ENCODE results near the gene DOCK3.
"Not testable (repeated sequence)": the region's sequence is repeated elsewhere in the genome, so short reads cannot be mapped to it uniquely, and the experiment has no call there.

Gene DOCK3

DNA sequence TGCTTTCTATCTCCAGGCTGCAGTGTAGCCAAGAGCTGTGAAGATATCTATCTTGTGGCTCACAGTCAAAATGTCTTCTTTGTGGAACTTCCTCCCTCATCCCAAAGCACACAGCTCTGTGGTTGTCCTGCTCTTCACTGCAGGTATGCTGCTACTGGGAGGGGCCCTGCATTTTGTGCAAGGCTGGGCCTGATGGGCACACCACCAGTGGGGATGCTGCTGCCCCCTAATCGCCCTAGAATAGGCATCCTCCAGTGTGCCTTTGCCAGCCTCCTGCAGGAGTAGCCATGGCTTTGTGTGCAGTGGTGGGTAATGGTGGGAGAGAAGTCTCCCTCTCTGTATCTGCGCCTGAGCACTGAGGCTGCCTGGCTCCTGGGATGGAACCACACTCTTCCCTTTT lies 297.3 kb downstream of the DOCK3 start:
- H3K36me3 ChIP-seq (ENCODE audit: insufficient read depth), result no peaks in the 10 kb centered on the region

DNA sequence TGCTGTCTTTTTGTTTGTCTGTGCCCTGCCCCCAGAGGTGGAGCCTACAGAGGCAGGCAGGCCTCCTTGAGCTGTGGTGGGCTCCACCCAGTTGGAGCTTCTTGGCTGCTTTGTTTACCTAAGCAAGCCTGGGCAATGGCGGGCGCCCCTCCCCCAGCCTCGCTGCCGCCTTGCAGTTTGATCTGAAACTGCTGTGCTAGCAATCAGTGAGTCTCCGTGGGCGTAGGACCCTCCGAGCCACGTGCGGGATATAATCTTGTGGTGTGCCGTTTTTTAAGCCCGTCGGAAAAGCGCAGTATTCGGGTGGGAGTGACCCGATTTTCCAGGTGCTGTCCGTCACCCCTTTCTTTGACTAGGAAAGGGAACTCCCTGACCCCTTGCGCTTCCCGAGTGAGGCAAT lies 303.9 kb downstream of the DOCK3 start:
- not testable (repeated sequence) for H3K4me1 ChIP-seq (ENCODE audit: low read depth, poor library complexity, severe bottlenecking); H3K36me3 ChIP-seq (ENCODE audit: insufficient read depth); H3K4me3 ChIP-seq (IDR thresholded peaks at IDR 0.05; ENCODE audit: insufficient read depth, low read depth, low read length); H3K9ac ChIP-seq; H3K4me2 ChIP-seq; H3K27ac ChIP-seq; H3K27me3 ChIP-seq (ENCODE audit: insufficient read depth, low read depth); H4K20me1 ChIP-seq (ENCODE audit: insufficient read depth); H2AFZ ChIP-seq (ENCODE audit: low read depth); H3K79me2 ChIP-seq (ENCODE audit: insufficient read depth, low read depth)

More for the DNA sequence above, 297.3 kb downstream of the DOCK3 start:
- H3K4me1 ChIP-seq (ENCODE audit: low read depth, poor library complexity, severe bottlenecking), result peaks cover 4% of the 10 kb centered on the region
- no peak overlapping the region for H3K27ac ChIP-seq
- H3K4me3 ChIP-seq (IDR thresholded peaks at IDR 0.05; ENCODE audit: insufficient read depth, low read depth, low read length), result no peak overlapping the region
- H3K27me3 ChIP-seq (ENCODE audit: insufficient read depth, low read depth), result no peaks in the 10 kb centered on the region
- H3K9ac ChIP-seq, result no peak overlapping the region
- no peak overlapping the region for H2AFZ ChIP-seq (ENCODE audit: low read depth)
- no peaks in the 10 kb centered on the region for H3K79me2 ChIP-seq (ENCODE audit: insufficient read depth, low read depth)
- no peaks in the 10 kb centered on the region for H4K20me1 ChIP-seq (ENCODE audit: insufficient read depth)
- H3K4me2 ChIP-seq, result no peak overlapping the region
- TF ChIP-seq, protein P1, sequence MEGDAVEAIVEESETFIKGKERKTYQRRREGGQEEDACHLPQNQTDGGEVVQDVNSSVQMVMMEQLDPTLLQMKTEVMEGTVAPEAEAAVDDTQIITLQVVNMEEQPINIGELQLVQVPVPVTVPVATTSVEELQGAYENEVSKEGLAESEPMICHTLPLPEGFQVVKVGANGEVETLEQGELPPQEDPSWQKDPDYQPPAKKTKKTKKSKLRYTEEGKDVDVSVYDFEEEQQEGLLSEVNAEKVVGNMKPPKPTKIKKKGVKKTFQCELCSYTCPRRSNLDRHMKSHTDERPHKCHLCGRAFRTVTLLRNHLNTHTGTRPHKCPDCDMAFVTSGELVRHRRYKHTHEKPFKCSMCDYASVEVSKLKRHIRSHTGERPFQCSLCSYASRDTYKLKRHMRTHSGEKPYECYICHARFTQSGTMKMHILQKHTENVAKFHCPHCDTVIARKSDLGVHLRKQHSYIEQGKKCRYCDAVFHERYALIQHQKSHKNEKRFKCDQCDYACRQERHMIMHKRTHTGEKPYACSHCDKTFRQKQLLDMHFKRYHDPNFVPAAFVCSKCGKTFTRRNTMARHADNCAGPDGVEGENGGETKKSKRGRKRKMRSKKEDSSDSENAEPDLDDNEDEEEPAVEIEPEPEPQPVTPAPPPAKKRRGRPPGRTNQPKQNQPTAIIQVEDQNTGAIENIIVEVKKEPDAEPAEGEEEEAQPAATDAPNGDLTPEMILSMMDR (conservative IDR thresholded peaks at IDR 0.05; ENCODE audit: low read depth, low read length), result no peak

DNA sequence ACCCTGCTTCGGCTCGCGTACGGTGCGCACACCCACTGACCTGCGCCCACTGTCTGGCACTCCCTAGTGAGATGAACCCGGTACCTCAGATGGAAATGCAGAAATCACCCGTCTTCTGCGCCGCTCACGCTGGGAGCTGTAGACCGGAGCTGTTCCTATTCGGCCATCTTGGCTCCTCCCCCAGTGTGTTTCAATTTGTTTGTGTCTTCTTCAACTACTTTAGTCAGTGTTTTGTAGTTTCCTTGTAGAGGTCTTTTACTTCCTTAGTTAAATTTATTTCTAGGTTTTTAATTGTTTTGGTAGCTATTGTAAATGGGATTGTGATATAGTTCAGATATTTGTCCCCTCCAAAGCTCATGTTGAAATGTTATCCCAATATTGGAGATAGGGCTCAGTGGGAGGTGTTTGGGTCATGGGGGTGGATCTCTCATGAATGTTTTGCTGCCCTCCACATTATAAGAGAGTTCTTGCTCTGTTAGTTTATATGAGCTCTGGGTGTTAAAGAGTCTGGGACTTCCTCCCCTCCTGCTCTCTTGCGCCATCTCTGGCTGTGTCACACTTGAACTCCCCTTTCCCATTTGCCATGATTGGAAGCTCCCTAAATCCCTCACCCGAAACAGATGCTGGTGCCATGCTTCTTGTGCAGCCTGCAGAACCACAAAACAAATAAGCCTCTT lies 304.4 kb downstream of the DOCK3 start:
- Histone ChIP-seq H3K27ac (no peak overlapping the region), H3K4me1 (ENCODE audit: low read depth, poor library complexity, severe bottlenecking) (no peaks in the 10 kb centered on the region), H3K4me3 (IDR thresholded peaks at IDR 0.05; ENCODE audit: insufficient read depth, low read depth, low read length) (no peak overlapping the region), H4K20me1 (ENCODE audit: insufficient read depth) (no peaks in the 10 kb centered on the region), H2AFZ (ENCODE audit: low read depth) (no peak overlapping the region), H3K27me3 (ENCODE audit: insufficient read depth, low read depth) (no peaks in the 10 kb centered on the region), H3K36me3 (ENCODE audit: insufficient read depth) (no peaks in the 10 kb centered on the region), H3K79me2 (ENCODE audit: insufficient read depth, low read depth) (no peaks in the 10 kb centered on the region), H3K4me2 (no peak overlapping the region), H3K9ac (no peak overlapping the region)
- TF ChIP-seq, protein P1 (conservative IDR thresholded peaks at IDR 0.05; ENCODE audit: low read depth, low read length), result no peak

DNA sequence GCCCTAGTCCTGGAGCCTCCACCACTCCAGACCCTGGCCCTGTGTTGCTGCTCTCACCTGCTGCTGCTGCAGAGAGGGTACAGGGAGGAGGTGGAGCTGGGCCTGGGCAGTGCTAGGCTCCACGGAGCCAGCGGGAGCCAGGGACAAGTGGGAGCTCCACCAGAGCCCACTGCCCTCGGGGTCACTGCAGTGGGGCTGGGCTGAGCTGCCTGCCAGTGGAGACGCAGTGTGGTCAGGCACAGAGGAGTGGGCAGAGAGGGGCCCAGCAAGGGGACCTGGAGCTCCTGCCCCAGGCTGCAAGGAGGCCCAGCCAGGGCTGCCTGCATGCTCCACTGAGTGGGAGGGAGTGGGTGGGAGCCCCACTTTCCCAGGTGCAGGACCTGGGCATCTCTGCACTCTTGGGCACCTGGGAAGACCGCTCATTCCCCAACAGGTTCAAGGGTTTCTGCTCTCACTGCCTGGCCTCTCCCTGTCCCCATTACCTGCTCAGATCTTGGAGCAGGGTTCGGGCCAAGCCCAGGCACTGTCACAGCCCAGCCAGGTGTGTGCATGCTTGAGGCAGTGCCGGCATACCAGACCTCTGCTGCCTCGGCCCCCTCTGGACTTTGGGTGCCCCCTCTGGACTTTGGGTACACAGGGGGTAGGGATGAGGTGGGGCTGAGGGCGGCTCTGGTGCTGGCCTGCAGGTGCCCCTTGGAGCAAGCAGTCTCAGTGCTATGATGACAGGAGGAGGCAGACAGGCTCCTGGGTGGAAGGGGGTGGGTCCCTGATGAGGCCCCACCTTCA lies 308.0 kb downstream of the DOCK3 start:
- no peak overlapping the region for H3K9ac ChIP-seq
- H3K4me3 ChIP-seq (IDR thresholded peaks at IDR 0.05; ENCODE audit: insufficient read depth, low read depth, low read length), result no peak overlapping the region
- H3K27ac ChIP-seq, result no peak overlapping the region
- no peak overlapping the region for H2AFZ ChIP-seq (ENCODE audit: low read depth)
- no peaks in the 10 kb centered on the region for H3K27me3 ChIP-seq (ENCODE audit: insufficient read depth, low read depth)
- H3K36me3 ChIP-seq (ENCODE audit: insufficient read depth), result no peaks in the 10 kb centered on the region
- H4K20me1 ChIP-seq (ENCODE audit: insufficient read depth), result no peaks in the 10 kb centered on the region
- H3K4me2 ChIP-seq, result no peak overlapping the region
- H3K79me2 ChIP-seq (ENCODE audit: insufficient read depth, low read depth), result no peaks in the 10 kb centered on the region
- TF ChIP-seq, protein P1 (conservative IDR thresholded peaks at IDR 0.05; ENCODE audit: low read depth, low read length), result no peak
- H3K4me1 ChIP-seq (ENCODE audit: low read depth, poor library complexity, severe bottlenecking), result no peaks in the 10 kb centered on the region

DNA sequence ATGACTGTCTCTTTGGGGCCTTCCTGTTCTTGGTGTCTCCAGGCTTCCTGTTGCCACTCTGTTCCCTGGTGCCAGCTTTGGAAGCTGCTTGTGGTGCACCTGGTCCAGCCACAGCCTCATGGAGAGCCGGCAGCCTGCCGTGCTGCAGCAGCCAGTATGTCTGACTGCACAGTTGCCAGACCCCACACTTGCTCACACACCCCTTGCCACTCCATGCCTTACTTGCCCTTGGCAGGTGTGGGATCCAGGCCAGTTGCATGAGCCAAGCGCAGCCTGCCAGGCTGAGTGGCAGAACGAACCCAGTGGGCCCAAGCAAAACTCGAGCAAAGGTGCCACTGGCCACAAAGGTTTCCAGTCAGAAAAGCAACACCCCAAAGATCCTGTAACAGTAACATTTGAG lies 309.2 kb downstream of the DOCK3 start:
- TF ChIP-seq, protein P1 (conservative IDR thresholded peaks at IDR 0.05; ENCODE audit: low read depth, low read length), result no peak
- no peaks in the 10 kb centered on the region for H3K79me2 ChIP-seq (ENCODE audit: insufficient read depth, low read depth)
- H4K20me1 ChIP-seq (ENCODE audit: insufficient read depth), result no peaks in the 10 kb centered on the region

More for the DNA sequence above, 309.2 kb downstream of the DOCK3 start:
- Histone ChIP-seq H2AFZ (ENCODE audit: low read depth) (no peak overlapping the region), H3K4me3 (IDR thresholded peaks at IDR 0.05; ENCODE audit: insufficient read depth, low read depth, low read length) (no peak overlapping the region), H3K4me2 (no peak overlapping the region), H3K9ac (no peak overlapping the region), H3K27ac (no peak overlapping the region), H3K36me3 (ENCODE audit: insufficient read depth) (no peaks in the 10 kb centered on the region), H3K27me3 (ENCODE audit: insufficient read depth, low read depth) (no peaks in the 10 kb centered on the region), H3K4me1 (ENCODE audit: low read depth, poor library complexity, severe bottlenecking) (no peaks in the 10 kb centered on the region)

All from KMS-11 (cell line).